ACHN (cell line): ENCODE measurements around the gene MAST2.
"Not testable (repeated sequence)": the region's sequence is repeated elsewhere in the genome, so short reads cannot be mapped to it uniquely, and the experiment has no call there.

Source experiments
- DNase-seq: peaks from one replicate; pipeline ENCODE4 v3.0.0-alpha.2; 2015
- in situ Hi-C: cut with HindIII; loops from 2 replicates; pipeline ENCODE4 v1.10.0; 2017; ENCODE audit warnings: low sequenced_read_pairs, low pct_ligation_motif_present, low pct_unique_long_range_greater_than_20kb

The MAST2 gene

GRCh38 chr1:45844000-45844399 is 40.6 kb downstream of the MAST2 start:
- DNase-seq, in situ Hi-C loops: not testable (repeated sequence)

- no peak for DNase-seq
Measured at GRCh38 chr1:45846931-45847330, 43.5 kb downstream of the MAST2 start.

GRCh38 chr1:45848097-45848496 is 44.7 kb downstream of the MAST2 start:
- no peak for DNase-seq
- in situ Hi-C loops = no loop called here

More at GRCh38 chr1:45846931-45847330, 43.5 kb downstream of the MAST2 start:
- in situ Hi-C loops = no loop called here

GRCh38 chr1:45848714-45849113 is 45.3 kb downstream of the MAST2 start:
- no peak for DNase-seq
- in situ Hi-C loops = no loop called here

- DNase-seq = no peak
- in situ Hi-C loops = no loop called here
Measured at GRCh38 chr1:45850017-45850416, 46.6 kb downstream of the MAST2 start.

GRCh38 chr1:45854724-45855123 is 51.3 kb downstream of the MAST2 start:
- no peak for DNase-seq
- in situ Hi-C loops = no loop called here

- in situ Hi-C loops = no loop called here
- DNase-seq = no peak
Measured at GRCh38 chr1:45857101-45857700, 53.8 kb downstream of the MAST2 start.

GRCh38 chr1:45857755-45858492 is 54.5 kb downstream of the MAST2 start:
- DNase-seq, in situ Hi-C loops: not testable (repeated sequence)

GRCh38 chr1:45859221-45859620 is 55.8 kb downstream of the MAST2 start:
- in situ Hi-C loops = no loop called here

GRCh38 chr1:45862008-45862407 is 58.6 kb downstream of the MAST2 start:
- in situ Hi-C loops = no loop called here

More at GRCh38 chr1:45859221-45859620, 55.8 kb downstream of the MAST2 start:
- no peak for DNase-seq

GRCh38 chr1:45863218-45863617 is 59.8 kb downstream of the MAST2 start:
- DNase-seq = no peak
- in situ Hi-C loops = no loop called here

More at GRCh38 chr1:45862008-45862407, 58.6 kb downstream of the MAST2 start:
- DNase-seq = no peak

GRCh38 chr1:45864167-45865106 is 61.0 kb downstream of the MAST2 start:
- in situ Hi-C loops = no loop called here
- DNase-seq = no peak

- in situ Hi-C loops = no loop called here
- DNase-seq = no peak
Measured at GRCh38 chr1:45867697-45868348, 64.4 kb downstream of the MAST2 start.

- no peak for DNase-seq
- in situ Hi-C loops = no loop called here
Measured at GRCh38 chr1:45868861-45869260, 65.4 kb downstream of the MAST2 start.

- in situ Hi-C loops = no loop called here
Measured at GRCh38 chr1:45870500-45870899, 67.1 kb downstream of the MAST2 start.

GRCh38 chr1:45872173-45872801 is 68.9 kb downstream of the MAST2 start:
- DNase-seq, in situ Hi-C loops: not testable (repeated sequence)

More at GRCh38 chr1:45870500-45870899, 67.1 kb downstream of the MAST2 start:
- no peak for DNase-seq

GRCh38 chr1:45876000-45876617 is 72.7 kb downstream of the MAST2 start:
- DNase-seq = no peak

GRCh38 chr1:45877264-45877663 is 73.9 kb downstream of the MAST2 start:
- DNase-seq = no peak
- in situ Hi-C loops = no loop called here

More at GRCh38 chr1:45876000-45876617, 72.7 kb downstream of the MAST2 start:
- in situ Hi-C loops = no loop called here
